ENCODE data around the gene KRTAP22-1.

GRCh38 chr21:30555095-30555494, 45.8 kb upstream of the KRTAP22-1 start:
- TF ChIP-seq CTCF (IDR thresholded peaks at IDR 0.05) (no peak), POLR2A (IDR thresholded peaks at IDR 0.05) (no peak)

Measured in adrenal gland (tissue), 5 donors.